ENCODE measurements around the gene SYNC.

DNA sequence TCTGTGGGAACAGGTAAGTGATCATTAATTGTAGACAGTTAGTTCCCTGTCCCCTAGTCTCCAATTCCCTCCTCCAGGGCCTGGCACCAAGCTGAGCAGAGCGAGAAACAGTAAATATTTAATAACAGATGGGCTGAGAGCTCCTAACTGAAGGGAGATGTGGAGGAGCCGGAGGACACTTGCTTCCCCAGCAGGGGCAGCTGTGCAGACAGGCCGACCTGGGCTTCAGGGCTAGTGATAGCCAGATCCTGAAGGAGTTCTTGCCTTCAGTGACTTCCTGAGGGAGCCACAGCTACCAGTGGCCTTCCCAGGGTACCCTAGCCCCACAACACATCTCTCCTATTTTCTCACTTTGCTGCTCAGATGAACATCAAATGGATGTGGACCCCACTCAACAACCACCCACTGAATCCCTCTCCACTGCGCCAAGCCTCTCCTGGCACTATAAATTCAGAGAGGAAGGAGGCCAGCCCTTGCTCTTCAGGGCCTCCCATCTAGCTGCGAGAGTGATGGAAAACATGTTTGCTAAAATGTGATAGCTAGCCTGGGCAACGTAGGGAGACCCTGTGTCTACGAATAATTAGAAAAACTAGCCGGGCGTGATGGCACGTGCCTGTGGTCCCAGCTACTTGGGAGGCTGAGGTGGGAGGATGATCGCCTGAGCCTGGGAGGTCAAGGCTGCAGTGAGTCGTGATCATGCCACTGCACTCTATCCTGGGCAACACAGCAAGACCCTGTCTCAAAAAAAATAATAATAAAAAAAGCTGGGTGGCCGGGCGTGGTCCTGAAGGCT lies 26.9 kb upstream of the SYNC start:
- no peak for TF ChIP-seq CEBPB (tag; IDR thresholded peaks at IDR 0.05)
- TF ChIP-seq POU5F1 (IDR thresholded peaks at IDR 0.05; ENCODE audit: borderline replicate concordance, low read depth, low read length, partially characterized antibody), result no peak
- TF ChIP-seq, protein P1, sequence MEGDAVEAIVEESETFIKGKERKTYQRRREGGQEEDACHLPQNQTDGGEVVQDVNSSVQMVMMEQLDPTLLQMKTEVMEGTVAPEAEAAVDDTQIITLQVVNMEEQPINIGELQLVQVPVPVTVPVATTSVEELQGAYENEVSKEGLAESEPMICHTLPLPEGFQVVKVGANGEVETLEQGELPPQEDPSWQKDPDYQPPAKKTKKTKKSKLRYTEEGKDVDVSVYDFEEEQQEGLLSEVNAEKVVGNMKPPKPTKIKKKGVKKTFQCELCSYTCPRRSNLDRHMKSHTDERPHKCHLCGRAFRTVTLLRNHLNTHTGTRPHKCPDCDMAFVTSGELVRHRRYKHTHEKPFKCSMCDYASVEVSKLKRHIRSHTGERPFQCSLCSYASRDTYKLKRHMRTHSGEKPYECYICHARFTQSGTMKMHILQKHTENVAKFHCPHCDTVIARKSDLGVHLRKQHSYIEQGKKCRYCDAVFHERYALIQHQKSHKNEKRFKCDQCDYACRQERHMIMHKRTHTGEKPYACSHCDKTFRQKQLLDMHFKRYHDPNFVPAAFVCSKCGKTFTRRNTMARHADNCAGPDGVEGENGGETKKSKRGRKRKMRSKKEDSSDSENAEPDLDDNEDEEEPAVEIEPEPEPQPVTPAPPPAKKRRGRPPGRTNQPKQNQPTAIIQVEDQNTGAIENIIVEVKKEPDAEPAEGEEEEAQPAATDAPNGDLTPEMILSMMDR (IDR thresholded peaks at IDR 0.05 in 2 of 3, conservative IDR thresholded peaks at IDR 0.05 in 1 of 3; ENCODE audit: insufficient read depth in 2 of 3, low read depth in 1 of 3, low read length in 3 of 3), result peak; percentile 22 to 33 (median 32); a peak in 4 of 6 replicates
- no peak for TF ChIP-seq NFRKB (IDR thresholded peaks at IDR 0.05; ENCODE audit: low read depth)
- TF ChIP-seq POLR2A (conservative IDR thresholded peaks at IDR 0.05), result no peak
- no peak for TF ChIP-seq EZH2 (IDR thresholded peaks at IDR 0.05; ENCODE audit: borderline replicate concordance, low read depth, low read length)

All from K562 (cell line).